HepG2 (cell line): Measurements from ENCODE around the gene VANGL2. TPM values are rescaled to one million over a fixed set of nuclear protein-coding genes. Genes with fewer than 3 reads are reported as not detected.

Source experiments
- ATF4 ChIP-seq, 2 experiments: fragments of 450-650 bp in 1 of 2; sonication (generic) in 1 of 2; formaldehyde crosslinking; IDR thresholded peaks; 2 replicates each; pipeline versions ENCODE4 v1.5.0 to v1.8.0; 2020 to 2022; ENCODE audit warnings: mild to moderate bottlenecking in 1 of 2, missing genetic modification reagents in 1 of 2
- BRD4 ChIP-seq: sonication (generic); formaldehyde crosslinking; IDR thresholded peaks from 2 replicates; pipeline ENCODE4 v1.4.0; 2020; ENCODE audit warnings: missing genetic modification reagents
- DNMT3B ChIP-seq: conservative IDR thresholded peaks from 2 replicates; pipeline ENCODE4 v1.6.1; 2016; ENCODE audit warnings: missing biosample characterization, control low read depth
- FOXC1 ChIP-seq: sonication (generic); formaldehyde crosslinking; IDR thresholded peaks from 2 replicates; pipeline ENCODE4 v1.8.0; 2022; ENCODE audit warnings: mild to moderate bottlenecking, missing genetic modification reagents, borderline replicate concordance
- JARID2 ChIP-seq: sonication (generic); formaldehyde crosslinking; IDR thresholded peaks from 2 replicates; pipeline ENCODE4 v1.8.1; 2023; ENCODE audit warnings: missing genetic modification reagents, inconsistent platforms; ENCODE audit not compliant: insufficient replicate concordance
- KMT2B ChIP-seq: IDR thresholded peaks from 2 replicates; pipeline ENCODE4 v1.6.1; 2016; ENCODE audit warnings: missing genetic modification reagents, missing compliant biosample characterization
- USF2 ChIP-seq, 2 experiments: sonication (generic) in 1 of 2; formaldehyde crosslinking in 1 of 2; IDR thresholded peaks; 2 replicates each; pipeline versions ENCODE4 v1.5.1 to v1.6.1; 2011 to 2020; ENCODE audit warnings: borderline replicate concordance in 1 of 2, low read depth in 1 of 2, low read length in 1 of 2, mild to moderate bottlenecking in 1 of 2, missing genetic modification reagents in 1 of 2, moderate library complexity in 1 of 2
- ZNF34 ChIP-seq: sonication (generic); formaldehyde crosslinking; IDR thresholded peaks from 2 replicates; pipeline ENCODE4 v1.4.0; 2020; ENCODE audit warnings: mild to moderate bottlenecking, missing genetic modification reagents, borderline replicate concordance
- ZSCAN30 ChIP-seq: sonication (generic); formaldehyde crosslinking; IDR thresholded peaks from 2 replicates; pipeline ENCODE4 v1.5.0; 2020; ENCODE audit warnings: mild to moderate bottlenecking, missing genetic modification reagents
- polyA plus RNA-seq, 8 experiments: library from polyadenylated mRNA; depleted of rRNA in 3 of 8; stranded (reverse) in 7 of 8; unstranded in 1 of 8; fragments of >200 nt; fragmentation: Illumina TruSeq in 4 of 8; extraction: Trizol in 4 of 8; gene quantifications; 2 replicates each; pipeline versions ENCODE4 v1.2.1 to v1.2.3, GENCODE V29; 2011 to 2016; ENCODE audit warnings: low read depth in 4 of 8, missing spikeins in 1 of 8, mixed read lengths in 1 of 8; ENCODE audit not compliant: insufficient read depth in 1 of 8
- total RNA-seq, 5 experiments: library from RNA; depleted of rRNA; stranded (reverse); fragments of >200 nt; fragmentation: Illumina TruSeq; extraction: Trizol; gene quantifications; 2 replicates each; pipeline ENCODE4 v1.2.3, GENCODE V29; 2016; ENCODE audit warnings: low read depth in 1 of 5

The VANGL2 gene
- total and polyA plus RNA-seq, 2 of the 13 experiments (the other 11 are each of a cell fraction or from before 2014, with no cell fraction given) = 0.09 TPM; not detected in 1

GRCh38 chr1:160406131-160406968 lies 6.0 kb downstream of the VANGL2 start (continued):
- no peak for TF ChIP-seq ZNF34 (CRISPR knock-in tag)
- no peak for TF ChIP-seq JARID2 (CRISPR knock-in tag)
- TF ChIP-seq ATF4 (CRISPR knock-in tag; IDR thresholded peaks at IDR 0.05) = no peak
- no peak for TF ChIP-seq FOXC1 (CRISPR knock-in tag)
- TF ChIP-seq ZSCAN30 (CRISPR knock-in tag) = no peak
- TF ChIP-seq DNMT3B (CRISPR knock-in tag) = no peak
- no peak for TF ChIP-seq USF2 (IDR thresholded peaks at IDR 0.05; ENCODE audit: low read depth, low read length)
- no peak for TF ChIP-seq USF2 (CRISPR knock-in tag; IDR thresholded peaks at IDR 0.05; ENCODE audit: borderline replicate concordance)
- no peak for TF ChIP-seq BRD4
- TF ChIP-seq KMT2B = no peak
